PFSK-1 (cell line): ENCODE data around the gene SAMM50.

Experiments used
- REST ChIP-seq, 2 experiments: IDR thresholded peaks; 2 replicates each; pipeline versions ENCODE4 v1.6.1 to v1.8.0; 2011 to 2012; ENCODE audit warnings: low read depth in 2 of 2, low read length in 2 of 2, control low read depth in 1 of 2, inconsistent platforms in 1 of 2, mild to moderate bottlenecking in 1 of 2, moderate library complexity in 1 of 2; ENCODE audit not compliant: insufficient read depth in 1 of 2
- TAF1 ChIP-seq: IDR thresholded peaks from 2 replicates; pipeline ENCODE4 v1.6.1; 2012; ENCODE audit warnings: low read length, control low read depth, borderline replicate concordance; ENCODE audit not compliant: insufficient read depth

- TF ChIP-seq REST (IDR thresholded peaks at IDR 0.05; ENCODE audit: insufficient read depth in 1 of 2, low read depth in 2 of 2, low read length in 2 of 2) (no peak), TAF1 (no peak)
Measured at GRCh38 chr22:44012162-44012561, 56.9 kb downstream of the SAMM50 start.
